ENCODE data around the gene RCAN3.

RCAN3 gene

DNA sequence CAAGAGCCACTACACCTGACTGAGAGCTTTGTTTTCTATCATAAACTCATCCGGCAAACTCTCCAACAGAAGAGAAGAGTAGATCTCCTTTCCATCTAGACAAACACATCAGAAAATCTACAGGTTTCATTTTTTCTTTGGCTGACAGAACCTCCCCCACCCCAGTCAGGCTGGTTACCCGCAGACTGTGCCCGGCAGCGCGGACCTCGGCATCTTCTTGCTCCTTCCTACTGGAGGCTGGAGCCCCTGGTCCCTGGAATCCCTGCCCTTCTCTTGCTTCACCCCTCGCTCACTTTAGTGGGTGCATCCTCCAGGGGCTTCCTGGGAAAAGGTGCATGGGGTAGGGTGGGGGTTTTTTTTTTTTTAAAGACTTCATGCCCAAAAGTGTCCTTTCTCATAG, 76.2 kb downstream of the RCAN3 start:
- DNase-seq (ENCODE audit: low read depth in 2 of 2) = no peak

DNA sequence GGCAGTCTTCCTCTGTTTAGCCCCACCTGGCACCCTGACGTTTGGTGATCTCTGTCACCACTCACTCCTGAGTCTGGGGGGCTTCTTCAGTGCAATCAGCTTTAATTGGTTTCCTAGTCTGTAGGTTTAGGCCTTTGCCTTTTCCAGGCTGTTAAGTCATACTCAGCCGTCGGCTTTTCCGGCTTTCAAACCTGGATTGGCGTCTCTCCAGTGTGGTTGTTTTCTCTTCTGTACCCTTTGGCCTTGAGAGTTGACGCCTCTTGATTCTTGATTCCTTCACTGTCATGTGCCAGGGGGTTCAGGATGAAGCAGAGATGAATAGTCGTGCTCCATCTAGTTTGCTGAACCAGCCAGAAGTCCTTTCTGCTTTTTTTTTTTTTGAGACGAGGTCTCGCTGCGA, 78.1 kb downstream of the RCAN3 start:
- DNase-seq (ENCODE audit: low read depth in 2 of 2) = no peak

DNA sequence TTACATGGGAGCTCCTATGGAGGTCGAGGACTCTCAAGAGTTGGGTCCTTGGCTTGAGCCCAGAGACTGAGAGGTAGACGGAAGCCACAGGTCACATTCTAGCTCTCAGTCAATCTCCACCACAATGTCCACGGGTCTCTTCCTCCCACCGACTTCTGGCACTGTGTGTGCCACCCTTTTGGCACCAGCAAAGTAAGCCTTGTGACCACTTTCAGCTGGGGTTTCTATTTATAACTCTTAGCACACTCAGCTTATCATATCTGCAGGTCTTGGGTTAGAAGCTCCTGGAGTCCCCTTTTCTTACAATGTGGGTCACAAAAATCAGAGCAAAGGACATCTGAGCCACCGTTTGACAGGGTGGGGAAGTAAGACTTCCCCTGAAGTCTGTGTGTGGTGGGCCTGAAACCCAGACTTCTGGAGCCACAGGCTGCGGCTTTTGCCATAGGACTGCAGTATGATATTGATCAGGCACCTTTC, 81.6 kb downstream of the RCAN3 start:
- DNase-seq (ENCODE audit: low read depth in 2 of 2) = no peak

GRCh38 chr1:24586119-24586518, 83.5 kb downstream of the RCAN3 start:
- no peak for DNase-seq (ENCODE audit: low read depth in 2 of 2)

DNA sequence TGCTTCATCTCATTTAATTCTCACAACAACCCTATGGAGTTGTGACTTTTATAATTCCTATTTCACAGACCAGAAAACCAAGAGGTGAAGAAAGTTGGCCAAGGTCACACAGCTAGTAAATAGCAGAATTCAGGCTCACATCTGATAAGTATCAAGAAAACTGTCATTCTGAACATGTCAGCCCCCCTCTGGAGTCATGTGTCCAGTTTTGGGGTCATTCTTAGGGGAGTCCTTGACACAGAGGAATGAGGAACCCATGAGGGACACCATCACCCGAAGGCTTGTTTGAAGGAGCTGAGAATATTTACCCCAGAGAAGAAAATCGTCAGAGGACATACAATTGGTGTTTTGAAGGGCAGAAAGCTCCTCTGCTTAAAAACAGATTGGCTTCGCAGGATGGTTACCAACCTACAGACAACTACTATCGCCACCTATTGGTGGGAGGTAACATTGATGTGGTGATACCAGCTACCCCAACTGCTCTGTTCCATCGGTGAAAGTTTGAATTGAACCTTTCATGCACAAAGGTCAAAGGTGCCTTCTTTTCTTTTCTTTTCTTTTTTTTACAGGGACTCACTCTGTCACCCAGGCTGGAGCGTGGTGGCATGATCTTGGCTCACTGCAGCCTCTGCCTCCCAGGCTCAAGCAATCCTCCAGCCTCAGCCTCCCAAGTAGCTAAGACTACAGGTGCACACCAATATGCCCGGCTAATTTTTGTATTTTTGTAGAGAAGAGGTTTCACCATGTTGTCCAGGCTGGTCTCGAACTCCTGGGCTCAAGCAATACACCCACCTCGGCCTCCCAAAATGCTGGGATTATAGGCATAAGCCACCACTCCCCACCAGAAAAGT, 84.6 kb downstream of the RCAN3 start:
- DNase-seq (ENCODE audit: low read depth in 2 of 2) = peak; percentile 24 to 39

DNA sequence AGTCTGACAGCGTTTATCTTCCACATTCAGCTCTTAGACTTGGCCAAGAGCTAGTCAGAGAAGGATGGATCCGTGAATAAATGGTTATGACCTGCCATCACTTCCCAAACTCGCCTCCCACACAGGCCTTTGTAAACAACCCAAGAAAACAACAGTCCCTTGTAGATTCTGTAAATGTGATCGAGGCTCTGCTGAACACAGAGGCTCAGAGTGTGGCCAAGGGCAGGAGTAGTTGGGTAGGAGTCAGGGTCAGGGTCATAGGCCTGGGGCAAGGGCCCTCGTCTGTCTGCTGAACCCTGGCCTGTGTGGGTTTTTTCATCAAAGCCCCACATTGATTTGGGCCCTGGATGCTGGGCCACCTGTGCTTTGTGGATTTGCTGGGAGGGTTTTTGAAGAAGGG, 85.9 kb downstream of the RCAN3 start:
- no peak for DNase-seq (ENCODE audit: low read depth in 2 of 2)

DNA sequence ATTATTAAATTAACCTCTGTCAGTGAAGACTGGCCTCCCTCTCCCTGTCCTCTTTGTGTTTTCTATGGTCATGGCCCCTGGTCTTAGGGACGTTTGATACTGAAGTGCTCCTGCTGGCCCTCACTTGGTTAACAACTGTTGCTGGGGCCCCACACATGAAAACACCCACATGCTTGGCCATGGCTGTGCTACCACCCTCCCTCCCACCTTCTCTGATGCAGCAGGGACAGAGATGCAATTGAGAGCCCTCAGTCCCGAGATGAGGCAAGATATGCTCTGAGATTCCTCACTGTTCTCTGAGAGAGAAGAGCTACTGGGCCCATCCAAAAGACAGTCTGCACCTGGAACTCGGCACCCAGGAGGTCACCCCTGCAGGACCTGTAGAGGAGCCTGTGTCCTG, 86.6 kb downstream of the RCAN3 start:
- no peak for DNase-seq (ENCODE audit: low read depth in 2 of 2)

All from stimulated activated CD4-positive, alpha-beta T cell treated with anti-CD3 and anti-CD28 coated beads, Interleukin-15, amount 100 ng/mL, for 48 hours (primary cell).